CD4-positive, alpha-beta T cell treated with Interleukin-10 for 1 hour (primary cell): ENCODE data around the gene SLC22A2.
"Not testable (repeated sequence)": the region's sequence is repeated elsewhere in the genome, so short reads cannot be mapped to it uniquely, and the experiment has no call there.

ENCODE experiments used
- DNase-seq: peaks from one replicate; pipeline ENCODE4 v3.0.0-alpha.2; 2020

SLC22A2 gene

DNA sequence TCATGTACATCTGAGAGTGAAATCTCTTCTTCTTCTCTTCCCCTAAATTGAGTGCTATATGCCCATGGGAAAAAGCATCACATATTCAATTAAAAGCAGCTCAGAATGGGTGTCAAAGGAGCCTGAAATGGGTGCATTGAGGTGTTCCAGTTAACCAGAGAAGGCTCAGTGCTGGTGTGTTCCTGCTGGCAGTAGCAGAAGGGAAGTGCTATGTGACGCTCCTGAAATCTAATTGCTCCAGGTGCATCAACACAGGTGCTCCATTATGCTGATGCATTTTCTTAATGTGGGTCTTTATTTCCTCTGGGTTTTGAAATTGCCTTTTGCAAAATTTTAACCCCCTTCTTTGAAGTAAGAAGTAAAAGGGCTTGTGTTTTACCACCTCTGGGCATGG lies 17.9 kb downstream of the SLC22A2 start:
- no peak for DNase-seq

DNA sequence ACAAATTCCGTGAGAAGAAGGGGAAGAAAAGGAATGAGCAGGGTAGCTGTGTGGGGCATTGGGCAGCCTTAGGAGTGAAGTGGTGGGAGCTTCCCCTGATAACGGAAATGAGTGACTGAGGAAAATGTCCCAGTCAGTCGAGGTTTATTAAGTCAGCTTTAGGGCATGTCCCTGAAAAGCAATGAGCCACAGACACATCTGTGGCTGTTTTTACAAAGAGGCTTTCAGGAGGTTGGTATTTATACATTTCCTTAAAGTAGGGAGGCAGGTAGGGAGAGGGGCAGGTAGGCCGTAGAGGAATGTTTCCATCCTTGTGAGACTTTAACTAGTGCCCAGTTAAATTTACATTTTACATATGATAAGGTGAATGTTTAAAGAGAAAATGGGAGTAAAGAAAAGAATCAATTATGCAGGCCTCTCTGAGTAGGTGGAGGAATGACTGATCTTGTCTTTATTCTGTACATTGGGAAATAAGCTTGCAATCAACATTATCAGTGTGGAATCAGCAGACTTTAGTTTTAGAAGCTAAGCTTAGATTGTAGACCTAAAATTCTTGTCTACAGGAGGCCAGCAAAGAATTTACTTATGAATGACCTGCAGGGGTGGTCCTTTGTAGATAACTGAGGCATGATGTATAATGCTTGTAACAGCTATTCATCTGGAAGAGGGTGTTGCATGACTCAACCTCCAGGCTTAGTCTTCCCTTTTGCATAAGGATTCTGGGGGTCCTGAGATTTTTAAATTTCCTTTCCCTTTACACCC lies 18.5 kb downstream of the SLC22A2 start:
- DNase-seq = no peak

DNA sequence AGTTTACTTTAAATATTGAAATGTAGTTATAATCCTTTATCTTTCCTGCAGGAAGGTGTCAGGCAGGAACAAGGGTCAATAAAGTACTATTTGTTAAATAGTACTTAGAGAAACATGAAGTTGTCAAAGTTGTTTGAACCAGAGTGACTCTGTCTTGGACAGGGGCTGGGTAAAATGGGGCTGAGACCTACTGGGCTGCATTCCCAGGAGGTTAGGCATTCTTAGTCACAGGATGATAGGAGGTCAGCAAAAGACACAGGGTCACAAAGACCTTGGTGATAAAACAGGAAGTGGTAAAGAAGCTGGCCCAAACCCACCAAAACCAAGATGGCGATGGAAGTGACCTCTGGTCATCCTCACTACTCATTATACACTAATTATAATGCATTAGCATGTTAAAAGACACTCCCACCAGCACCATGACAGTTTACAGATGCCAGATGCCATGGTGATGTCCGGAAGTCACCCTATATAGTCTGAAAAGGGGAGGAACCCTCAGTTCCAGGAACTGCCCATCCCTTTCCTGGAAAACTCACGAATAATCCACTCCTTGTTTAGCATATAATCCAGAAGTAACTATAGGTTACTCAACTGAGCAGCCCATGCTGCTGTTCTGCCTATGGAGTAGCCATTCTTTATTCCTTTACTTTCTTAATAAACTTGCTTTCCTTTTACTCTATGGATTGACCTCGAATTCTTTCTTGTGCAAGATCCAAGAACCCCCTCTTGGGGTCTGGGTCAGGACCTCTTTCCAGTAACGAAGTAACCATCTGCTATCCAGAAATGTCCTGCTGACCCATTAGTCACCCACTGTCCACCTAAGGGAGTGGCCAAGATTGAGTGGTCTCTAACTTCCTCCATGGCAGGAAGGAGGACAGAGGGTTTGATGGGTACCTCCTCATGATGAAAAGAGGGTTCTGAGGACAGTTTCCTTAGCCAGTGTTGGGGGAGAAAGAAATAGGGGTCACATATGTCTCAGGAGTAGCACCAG lies 19.6 kb downstream of the SLC22A2 start:
- DNase-seq = no peak

DNA sequence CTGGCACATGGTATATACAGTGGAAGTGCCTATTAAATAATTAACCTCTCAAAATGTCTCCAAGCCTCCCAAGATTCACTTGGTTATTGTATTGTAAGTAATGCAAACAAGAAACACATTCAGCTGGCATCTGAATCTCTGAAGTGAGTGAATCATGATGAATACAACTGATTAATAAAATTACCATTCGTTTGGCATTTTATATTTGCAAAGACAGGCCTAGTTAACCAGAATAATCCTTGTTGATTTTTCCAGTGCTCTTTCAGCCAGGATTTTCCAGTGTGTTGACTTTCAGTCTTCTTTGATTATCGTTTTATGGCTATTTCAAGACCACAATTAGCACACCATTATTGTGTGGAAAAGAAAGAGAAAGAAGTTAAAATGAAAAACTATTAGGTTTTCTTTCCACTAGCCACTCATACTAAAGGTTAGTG lies 20.3 kb downstream of the SLC22A2 start:
- no peak for DNase-seq

DNA sequence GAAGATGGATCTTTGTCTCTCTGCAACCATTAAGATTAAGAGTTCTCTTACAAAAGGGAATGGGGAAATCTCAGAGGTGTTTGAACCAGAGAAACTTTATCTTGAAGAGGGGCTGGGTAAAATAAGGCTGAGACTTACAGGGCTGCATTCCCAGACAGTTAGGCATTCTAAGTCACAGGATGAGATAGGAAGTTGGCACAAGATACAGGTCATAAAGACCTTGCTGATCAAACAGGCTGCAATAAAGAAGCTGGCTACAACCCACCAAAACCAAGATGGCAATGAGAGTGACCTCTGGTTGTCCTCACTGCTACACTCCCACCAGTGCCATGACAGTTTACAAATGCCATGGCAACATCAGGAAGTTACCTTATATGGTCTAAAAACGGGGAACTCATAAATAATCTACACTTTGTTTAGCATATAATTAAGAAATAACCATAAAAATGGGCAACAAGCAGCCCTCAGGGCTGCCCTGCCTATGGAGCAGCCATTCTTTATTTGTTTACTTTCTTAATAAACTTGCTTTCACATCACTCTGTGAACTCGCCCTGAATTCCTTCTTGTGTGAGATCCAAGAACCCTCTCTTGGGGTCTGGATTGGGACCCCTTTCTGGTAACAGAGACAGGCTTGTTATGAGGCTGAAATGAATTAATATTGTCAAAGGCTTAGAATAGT lies 20.9 kb downstream of the SLC22A2 start:
- DNase-seq = not testable (repeated sequence)

DNA sequence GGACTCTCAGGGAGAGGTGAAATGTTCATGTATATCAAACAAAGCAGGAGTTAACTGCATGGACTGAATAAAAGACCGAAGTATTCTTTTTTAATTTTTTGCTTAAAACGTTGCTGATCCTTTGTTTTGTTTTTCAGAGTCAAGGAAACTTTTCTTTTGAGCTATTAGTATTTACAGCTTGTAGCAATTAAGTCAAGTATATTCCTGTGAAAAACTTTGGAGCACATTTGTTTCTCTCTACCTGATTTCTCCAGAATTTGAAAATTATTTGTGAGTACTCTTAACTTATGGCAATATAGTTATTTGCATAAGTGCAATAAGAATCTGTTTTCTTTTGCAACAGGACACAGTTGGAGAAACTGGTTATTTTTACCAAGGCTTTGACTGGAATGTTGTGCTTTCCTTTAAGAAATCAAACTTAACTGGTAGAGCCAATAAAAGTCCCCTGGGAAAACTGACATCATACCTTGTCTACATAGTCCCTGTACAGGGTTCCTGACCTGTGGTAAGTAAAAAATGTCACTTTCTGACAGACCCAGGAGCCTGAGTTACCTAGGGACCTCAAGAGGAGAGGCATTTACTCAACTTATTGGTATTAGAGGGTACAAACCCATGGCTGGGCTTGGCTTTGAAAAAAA lies 22.3 kb downstream of the SLC22A2 start:
- DNase-seq = not testable (repeated sequence)

DNA sequence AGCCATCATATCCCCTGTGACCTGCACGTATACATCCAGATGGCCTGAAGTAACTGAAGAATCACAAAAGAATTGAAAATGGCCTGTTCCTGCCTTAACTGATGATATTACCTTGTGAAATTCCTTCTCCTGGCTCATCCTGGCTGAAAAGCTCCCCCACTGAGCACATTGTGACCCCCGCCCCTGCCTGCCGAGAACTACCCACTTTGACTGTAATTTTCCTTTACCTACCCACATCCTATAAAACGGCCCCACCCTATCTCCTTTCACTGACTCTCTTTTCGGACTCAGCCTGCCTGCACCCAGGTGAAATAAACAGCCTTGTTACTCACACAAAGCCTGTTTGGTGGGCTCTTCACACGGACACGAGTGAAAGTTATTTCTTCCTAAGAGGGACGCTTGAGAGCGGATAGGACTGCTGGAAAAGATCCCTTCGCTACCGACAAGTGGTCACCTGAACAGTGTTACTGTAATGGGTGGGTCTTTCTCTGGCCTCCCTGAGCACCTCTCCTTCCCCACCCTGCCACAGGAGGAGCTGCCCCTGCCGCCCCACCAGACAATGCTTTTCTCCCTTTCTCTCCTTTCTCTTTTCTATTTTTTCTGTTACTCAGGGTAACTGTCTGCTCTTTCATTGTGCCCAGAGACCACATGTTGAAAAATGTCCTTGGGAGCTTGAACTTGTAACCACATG lies 24.5 kb downstream of the SLC22A2 start:
- not testable (repeated sequence) for DNase-seq

DNA sequence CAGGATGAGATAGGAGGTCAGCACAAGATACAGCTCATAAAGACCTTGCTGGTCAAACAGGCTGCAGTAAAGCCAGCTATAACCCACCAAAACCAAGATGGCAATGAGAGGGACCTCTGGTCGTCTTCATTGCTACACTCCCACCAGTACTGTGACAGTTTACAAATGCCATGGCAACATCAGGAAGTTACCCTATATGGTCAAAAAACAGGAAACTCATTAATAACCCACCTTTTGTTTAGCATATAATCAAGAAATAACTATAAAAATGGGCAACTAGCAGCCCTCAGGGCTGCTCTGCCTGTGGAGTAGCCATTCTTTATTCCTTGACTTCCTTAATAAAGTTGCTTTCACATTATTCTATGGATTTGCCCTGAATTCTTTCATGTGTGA lies 30.9 kb downstream of the SLC22A2 start:
- no peak for DNase-seq

DNA sequence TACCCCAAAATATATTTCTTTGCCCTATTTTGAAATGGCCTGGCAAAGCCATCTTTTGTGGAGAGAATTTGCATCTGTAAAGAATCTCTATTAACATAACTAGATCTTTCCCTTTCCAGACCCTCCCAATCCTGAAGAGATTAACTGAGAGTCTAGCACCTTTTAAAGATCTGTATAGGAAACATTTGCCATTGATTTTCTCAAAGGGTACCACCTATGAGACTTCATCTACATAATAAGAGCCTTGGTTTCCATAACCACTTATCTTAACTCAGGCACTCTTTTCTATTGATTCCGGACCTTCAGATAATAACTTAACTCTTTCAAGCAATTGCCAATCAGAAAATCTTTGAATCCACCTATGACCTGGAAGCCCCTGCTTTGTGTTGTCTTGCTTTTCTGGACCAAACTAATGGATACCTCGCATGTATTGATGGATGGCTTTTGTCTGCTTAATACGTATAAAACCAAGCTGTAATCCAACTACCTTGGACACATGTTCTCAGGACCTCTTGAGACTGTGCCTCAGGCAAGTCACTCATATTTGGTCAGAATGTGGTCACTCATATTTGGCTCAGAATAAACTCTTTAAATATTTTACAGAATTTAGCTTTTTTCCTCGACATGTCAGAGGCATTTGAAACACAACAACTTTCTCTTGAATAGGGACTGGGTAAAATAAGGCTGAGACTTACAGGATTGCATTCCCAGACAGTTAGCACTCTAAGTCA lies 31.4 kb downstream of the SLC22A2 start:
- no peak for DNase-seq

DNA sequence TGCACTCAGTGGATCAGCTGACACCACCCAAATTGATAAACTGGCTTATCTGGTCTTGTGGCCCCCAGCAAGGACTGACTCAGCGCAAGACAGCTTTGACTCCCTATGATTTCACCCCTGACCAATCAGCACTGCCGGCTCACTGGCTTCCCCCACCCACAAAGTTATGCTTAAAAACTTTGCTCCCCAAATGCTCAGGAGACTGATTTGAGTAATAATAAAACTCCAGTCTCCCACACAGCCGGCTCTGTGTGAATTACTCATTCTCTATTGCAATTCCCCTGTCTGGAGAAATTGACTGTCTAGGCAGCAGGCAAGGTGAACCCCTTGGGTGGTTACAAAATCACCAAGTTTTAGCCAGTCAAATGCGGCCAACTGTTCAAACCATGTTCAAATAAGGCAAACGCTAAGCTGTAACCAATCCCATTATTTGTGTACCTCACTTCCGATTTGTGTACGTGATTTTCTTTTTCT lies 32.5 kb downstream of the SLC22A2 start:
- DNase-seq = no peak

DNA sequence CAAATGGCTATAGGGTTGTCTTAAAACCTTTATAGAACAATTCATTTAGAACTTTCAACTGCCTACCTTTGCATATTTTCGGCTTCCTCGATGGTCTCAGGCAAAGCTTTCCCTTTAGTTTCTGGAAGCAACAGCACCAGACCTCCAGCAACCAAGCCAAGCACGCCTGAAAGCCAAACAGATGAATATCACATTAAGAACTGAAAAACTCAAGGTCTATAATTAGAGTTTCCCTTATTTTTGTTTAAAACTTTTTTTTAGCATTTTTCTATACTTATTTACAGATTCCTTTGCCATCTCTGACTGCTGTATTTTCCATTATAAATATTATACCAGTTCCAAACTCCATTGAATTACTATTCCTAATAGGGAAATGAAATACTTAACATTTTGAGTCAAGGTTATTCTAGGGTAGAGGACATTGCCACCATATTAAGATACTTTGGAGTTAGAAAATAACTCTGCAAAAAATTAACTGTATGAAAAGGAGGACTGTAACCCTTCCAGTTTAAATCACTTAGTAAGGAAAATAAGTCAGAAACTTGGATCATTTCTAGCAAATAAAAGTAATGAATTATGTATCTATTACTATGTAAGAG lies 33.9 kb downstream of the SLC22A2 start:
- DNase-seq = no peak

DNA sequence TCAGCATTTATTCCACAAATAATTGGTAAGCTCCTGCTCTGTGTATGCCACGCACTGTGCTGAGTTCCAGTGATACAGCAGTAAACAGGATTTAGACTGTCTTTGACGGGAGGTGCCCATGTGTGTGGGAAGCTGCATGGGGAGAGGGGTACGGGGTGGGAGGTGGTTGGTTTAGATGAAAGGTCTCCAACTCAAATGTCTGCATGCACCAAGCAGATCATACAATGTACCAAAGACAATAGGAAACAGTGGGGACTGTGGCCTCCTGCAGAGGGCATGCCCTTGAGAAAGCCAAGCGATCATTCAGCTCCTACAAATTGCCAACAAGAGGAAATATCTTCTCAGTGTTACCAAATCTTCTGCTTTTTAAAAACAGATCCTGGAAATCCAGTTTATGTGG lies 36.1 kb downstream of the SLC22A2 start:
- no peak for DNase-seq

DNA sequence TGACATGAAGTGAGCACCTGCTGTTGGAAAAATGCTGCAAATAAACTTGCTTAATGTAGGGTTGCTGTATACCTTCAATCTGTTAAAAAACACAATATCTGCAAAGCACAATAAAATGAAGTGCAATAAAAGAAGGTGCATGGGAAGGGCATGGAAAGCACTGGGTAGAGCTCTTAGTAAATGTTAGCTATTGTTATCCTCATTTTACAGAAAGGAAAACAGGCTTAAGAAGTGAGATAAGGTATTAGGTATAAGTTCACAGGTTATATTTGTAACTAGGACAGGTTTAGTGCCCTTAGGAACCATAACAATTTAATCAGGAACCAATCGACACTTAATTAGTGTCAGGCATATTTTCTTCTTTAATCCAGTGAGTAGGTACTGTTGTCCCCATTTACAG lies 36.7 kb downstream of the SLC22A2 start:
- DNase-seq = no peak

DNA sequence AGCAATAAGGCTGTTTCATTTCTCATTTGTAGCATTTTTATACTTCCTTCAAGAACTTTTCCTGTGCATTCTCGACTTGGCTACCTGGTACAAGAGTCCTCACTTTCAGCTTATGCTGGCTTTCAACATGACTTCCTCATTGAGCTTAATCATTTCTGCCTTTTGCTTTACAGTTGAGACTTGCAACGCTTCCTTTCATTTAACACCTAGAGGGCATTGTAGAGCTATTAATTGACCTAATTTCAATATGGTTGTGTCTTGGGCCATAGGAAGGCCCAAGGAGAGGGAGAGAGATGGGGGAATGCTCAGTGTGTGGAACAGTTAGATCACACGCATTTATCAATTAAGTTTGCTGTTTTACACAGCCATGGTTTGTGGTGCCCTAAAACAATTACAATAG lies 37.2 kb downstream of the SLC22A2 start:
- no peak for DNase-seq

DNA sequence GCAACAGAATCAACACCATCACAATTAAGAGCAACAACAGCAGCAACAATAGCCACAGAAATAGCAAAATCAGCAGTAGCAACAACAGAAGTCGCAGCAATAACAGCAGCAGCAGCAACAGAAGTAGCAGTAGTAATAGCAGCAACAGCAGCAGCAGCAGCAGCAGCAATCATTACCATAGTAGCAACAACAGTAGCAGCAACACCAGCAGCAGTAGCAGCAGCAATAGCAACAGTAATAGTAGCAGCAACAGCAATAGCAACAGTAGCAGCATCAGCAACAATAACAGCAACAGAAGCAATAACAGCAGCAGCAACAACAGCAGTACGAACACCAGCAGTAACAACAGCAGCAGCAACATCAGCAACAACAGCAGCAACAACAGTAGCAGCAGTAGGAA lies 39.8 kb downstream of the SLC22A2 start:
- no peak for DNase-seq

DNA sequence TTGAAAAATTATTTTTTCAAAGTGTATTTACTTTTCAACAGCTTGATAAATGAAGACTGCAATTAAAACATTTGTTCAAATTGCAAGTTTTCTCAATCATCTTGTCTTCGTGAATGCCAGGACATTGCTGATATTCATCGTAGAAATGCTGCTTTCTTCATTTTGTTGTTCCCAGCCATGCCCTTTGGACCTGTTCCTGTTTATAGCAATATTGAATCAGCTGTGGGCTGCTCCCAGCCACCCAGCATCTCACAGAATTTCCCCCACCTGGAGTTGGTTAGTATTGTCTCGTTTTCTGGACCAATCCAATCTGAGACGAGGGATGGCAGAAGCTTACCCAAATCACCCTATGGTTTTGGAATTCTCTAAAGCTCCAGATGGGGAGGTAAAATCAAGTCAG lies 40.8 kb downstream of the SLC22A2 start:
- DNase-seq = no peak

DNA sequence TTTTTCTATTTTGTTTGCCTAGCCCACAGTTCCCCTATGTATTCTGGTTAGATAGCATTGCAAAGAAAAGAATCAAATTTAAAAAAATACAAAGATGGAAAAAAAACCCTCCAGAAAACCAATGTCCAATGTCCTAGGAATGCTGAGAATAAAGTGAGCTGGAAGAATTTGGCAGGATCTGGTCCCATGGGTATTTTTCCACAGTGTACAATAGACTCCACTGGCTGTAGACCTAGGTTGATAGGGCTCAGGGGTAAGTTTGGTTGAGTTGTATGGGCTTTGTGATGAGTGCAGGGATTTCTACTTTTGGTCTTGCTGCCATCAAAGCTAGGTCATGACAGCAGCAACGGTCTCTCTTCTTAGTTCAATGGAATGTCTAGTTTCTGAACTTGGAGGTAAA lies 41.5 kb downstream of the SLC22A2 start:
- DNase-seq = no peak

DNA sequence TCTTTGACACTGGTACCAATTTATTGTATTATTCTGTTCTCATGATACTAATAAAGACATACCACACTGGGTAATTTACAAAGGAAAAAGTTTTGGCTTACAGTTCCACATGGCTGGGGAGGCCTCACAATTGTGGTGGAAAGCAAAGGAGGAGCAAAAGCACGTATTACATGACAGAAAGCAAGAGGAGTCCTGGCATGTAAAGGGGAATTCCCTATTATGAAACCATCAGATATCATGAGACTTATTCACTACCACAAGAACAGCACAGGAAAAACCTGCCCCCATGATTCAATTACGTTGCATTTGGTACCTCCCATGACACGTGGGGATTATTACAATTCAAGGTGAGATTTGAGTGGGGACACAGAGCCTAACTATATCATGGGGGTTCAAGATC lies 43.4 kb downstream of the SLC22A2 start:
- DNase-seq = no peak

DNA sequence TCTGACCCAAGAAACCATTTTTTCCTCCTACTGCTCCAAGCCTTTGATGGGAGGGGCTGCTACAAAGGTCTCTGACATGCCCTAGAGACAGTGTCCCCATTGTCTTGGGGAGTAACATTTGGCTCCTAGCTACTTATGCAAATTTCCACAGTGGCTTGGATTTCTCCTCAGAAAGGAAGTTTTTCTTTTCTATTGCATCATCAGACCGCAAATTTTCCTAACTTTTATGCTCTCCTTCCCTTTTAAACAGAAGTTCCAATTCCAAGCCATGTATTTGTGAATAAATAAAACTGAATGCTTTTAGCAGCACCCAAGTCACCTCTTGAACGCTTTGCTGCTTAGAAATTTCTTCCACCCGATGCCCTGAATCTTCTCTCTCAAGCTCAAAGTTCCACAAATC lies 51.0 kb downstream of the SLC22A2 start:
- no peak for DNase-seq

DNA sequence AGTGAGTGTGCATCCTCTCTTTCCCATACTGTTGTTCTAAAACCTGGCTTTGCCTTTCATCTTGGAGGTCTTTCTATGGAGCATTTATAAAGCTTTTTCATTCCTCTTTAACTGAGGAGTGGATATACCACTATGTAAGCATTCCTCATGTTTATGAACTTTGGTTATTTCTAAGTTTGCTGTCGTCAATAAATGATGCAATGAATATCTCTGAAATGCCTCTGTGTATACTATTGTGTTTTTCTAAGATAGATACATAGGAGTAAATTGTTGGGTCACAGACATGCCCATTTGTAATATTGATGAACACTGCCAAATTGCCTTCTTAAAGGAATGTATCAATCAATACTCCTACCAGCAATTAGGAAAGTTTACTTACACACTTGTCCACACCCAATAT lies 53.9 kb downstream of the SLC22A2 start:
- DNase-seq = no peak

DNA sequence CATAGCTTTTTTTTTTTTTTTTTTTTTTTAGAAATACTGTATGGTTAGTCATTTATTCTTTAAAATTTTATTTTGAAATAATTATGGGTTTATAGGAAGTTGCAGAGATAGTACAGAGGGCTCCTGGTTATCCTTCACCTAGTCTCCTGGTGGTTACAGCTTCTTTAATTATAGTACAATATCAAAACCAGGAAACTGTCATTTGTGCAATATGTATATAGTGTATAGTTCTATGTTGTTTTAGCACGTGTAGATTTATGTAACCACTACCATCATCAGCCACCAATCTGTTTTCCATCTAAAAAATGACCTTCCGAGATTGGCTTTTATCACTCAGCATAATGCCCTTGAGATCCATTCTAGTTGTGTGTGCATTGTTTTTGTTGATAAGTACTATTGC lies 54.7 kb downstream of the SLC22A2 start:
- DNase-seq = no peak
